B cell (primary cell): ENCODE data around the gene KCNH3.

Experiments
- EZH2 ChIP-seq: IDR thresholded peaks from 2 replicates; pipeline ENCODE4 v1.6.1; 2012; ENCODE audit warnings: borderline replicate concordance, low read depth, mild to moderate bottlenecking, moderate library complexity, low read length; ENCODE audit not compliant: insufficient read depth, poor library complexity, severe bottlenecking
- TF ChIP-seq, protein P1 (sequence below): fragments of 200-600 bp; IDR thresholded peaks from one replicate; pipeline ENCODE4 v1.8.0; 2022; ENCODE audit warnings: antibody characterized with exemption, mild to moderate bottlenecking

DNA sequence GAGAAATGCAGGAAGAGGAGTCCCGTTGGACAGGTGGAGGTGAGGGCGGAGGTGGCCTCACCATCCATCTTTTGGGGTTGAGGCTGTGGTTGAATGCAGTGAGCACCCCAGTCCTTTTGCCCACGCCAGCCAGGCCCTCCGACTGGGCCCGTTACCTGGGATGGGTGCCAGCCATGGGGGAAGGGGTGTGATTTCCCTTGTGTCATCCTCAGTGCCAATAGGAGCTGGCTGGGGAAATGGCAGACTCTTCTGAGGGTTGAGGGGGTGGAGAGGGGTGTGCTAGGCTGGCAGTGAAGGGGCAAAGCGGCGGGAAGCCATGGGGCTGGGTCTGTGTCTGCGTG lies 9.6 kb downstream of the KCNH3 start:
- TF ChIP-seq, protein P1, sequence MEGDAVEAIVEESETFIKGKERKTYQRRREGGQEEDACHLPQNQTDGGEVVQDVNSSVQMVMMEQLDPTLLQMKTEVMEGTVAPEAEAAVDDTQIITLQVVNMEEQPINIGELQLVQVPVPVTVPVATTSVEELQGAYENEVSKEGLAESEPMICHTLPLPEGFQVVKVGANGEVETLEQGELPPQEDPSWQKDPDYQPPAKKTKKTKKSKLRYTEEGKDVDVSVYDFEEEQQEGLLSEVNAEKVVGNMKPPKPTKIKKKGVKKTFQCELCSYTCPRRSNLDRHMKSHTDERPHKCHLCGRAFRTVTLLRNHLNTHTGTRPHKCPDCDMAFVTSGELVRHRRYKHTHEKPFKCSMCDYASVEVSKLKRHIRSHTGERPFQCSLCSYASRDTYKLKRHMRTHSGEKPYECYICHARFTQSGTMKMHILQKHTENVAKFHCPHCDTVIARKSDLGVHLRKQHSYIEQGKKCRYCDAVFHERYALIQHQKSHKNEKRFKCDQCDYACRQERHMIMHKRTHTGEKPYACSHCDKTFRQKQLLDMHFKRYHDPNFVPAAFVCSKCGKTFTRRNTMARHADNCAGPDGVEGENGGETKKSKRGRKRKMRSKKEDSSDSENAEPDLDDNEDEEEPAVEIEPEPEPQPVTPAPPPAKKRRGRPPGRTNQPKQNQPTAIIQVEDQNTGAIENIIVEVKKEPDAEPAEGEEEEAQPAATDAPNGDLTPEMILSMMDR, result no peak
- no peak for TF ChIP-seq EZH2
